Activated CD8-positive, alpha-beta memory T cell treated with anti-CD3 and anti-CD28 coated beads for 36 hours (primary cell): ENCODE measurements around the gene SSTR5. TPM values are rescaled to one million over a fixed set of nuclear protein-coding genes. Genes with fewer than 3 reads are reported as not detected.

Source experiments
- CTCF ChIA-PET: fragments of 350-600 bp; sonication (Branson Sonifier 250); formaldehyde crosslinking; loops from one replicate; lab custom pipeline; 2021; ENCODE audit warnings: antibody characterized with exemption; lab: Charles Lee
- POLR2A ChIA-PET: fragments of 350-600 bp; sonication (Branson Sonifier 250); formaldehyde crosslinking; loops from one replicate; lab custom pipeline; 2021; ENCODE audit warnings: antibody characterized with exemption; lab: Charles Lee
- total RNA-seq, 2 experiments: library from RNA; stranded (reverse); gene quantifications; one replicate each; pipeline ENCODE4 v1.2.3, GENCODE V29; 2021

SSTR5 gene
- total RNA-seq, 2 experiments from 2014 or later = not detected

DNA sequence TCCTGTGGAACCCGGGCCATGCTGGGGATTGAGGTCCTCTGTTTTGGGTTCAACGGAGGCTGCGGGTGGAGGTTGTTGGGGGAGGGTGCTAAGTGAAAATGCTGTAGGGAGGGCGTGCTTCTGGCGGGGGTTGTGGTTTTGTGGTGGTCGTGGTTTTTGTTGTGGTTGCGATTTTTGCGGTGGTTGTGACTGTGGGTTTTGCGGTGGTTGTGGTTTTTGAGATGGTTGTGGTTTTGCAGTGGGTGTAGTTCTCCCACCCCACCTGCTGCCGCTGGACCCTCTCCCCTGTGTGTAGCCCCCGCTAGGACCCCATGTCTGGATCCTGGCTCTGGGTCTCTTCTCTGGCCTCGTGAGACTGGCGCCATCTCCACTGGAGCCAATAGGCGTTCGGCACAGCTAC lies 4.9 kb upstream of the SSTR5 start:
- POLR2A ChIA-PET = no interaction called here

DNA sequence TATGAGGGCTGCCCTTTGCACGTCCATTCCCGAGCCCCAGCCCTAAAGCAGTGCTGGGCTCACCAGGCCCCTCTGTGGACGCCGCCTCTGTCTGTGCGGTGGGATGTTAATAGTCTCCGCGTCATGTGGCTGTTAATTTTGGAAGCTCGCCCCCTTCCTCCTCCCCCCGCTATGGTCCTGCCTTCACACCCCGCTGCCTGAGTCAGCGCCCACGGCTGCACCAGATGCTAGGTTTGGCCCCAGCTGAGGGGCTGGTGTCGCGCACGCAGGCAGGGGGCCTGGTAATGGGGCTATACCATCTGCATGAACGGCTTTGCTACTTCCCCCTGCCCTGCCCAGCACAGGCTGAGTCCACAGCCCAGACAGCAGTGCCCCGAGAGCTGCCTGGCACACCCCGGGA lies 4.1 kb upstream of the SSTR5 start:
- ChIA-PET POLR2A (no interaction called here), CTCF (interaction anchor here (0.7 to 0.8 kb wide), 2 partner anchors 13 to 245 kb away, joined by 3 to 4 read pairs; no protein-coding TSS in a partner anchor)

More for the DNA sequence above, 4.9 kb upstream of the SSTR5 start:
- CTCF ChIA-PET = no interaction called here

DNA sequence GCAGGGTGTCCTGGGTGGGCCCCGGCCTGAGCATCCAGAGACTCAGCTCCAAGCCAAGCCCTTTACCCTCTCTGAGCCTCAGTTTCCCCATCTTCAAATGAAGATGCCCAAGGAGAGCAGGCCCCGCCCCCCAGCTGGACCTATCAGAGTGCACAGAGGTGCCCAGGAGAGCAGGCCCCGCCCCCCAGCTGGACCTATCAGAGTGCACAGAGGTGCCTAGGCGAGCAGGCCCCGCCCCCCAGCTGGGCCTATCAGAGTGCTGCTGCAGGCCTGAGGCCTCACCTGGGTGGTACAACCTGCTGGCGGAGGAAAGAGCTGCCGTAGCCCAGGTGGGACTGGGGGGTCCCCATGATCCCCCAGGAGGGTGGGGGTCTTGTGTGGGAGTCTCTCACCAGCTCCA lies 3.4 kb upstream of the SSTR5 start:
- CTCF ChIA-PET = interaction anchor here (0.7 to 0.8 kb wide), 2 partner anchors 14 to 246 kb away, joined by 3 to 4 read pairs; no protein-coding TSS in a partner anchor
- POLR2A ChIA-PET = no interaction called here

DNA sequence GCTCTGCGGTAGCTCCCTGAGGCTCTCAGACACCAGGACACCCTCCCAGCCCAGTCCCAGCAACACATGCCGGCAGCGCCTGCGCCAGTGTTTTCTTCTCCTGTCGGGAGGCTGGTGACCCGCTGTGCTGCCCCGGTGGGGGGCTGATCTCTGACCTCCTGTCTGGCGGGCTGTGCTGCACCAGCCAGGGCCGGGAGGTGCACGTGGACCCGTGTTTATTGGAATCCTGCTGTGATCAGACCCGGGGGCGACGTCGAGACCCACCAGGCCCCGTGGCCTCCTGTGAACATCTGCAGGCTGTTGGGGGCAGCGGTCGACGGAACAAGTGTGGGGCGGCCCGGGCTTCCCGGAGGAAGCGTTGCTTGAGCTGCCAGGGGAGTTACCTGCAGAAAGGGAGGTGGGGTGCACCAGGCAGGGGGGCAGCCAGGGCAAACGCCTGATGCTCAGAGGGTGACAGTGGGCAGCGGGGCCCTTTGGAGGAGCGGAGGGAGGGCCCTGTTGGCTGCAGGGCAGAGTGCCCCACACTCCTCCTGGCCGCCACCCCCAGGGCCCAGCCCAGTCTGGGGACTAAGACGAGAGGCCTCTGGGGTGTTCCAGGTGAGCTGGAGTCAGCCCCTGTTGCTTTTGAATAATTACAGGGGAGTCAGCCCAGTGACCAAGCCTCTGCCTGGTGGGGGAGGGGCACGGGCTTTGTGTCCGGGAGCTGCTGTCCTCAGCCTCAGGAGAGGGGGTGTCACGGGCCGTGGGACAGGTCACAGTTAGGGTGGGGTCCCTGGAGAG lies 2.3 kb upstream of the SSTR5 start:
- CTCF ChIA-PET = interaction anchor here (0.6 kb wide), 1 partner anchor 343 kb away, joined by 5 read pairs; no protein-coding TSS in a partner anchor
- POLR2A ChIA-PET = no interaction called here

DNA sequence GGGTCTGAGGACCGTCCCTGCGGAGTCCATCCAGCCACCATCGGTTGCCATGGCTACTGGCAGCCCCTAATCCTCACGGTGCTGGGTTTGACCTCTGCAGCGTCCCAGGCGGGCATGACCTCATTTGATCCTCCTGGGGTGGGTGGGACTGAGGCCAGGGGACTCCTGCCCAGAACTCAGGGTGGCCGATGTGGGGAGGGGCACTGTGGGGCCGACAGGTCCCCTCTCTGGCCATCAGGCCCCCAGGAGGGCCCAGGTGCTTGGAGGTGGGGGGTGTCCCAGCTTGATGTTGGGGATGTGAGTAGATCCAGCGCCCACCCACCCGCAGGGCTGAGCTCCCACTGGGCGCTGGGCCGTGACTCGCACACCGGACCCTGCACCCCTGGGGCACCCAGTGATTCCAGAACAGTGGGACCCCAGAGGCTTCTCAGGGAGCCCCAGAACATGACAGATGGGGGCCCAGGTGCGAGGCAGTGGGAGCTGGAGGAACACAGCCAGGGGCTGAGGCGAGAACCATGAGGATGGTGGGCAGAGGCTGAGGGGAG lies 1.6 kb upstream of the SSTR5 start:
- POLR2A ChIA-PET = no interaction called here
- CTCF ChIA-PET = no interaction called here

- ChIA-PET POLR2A (no interaction called here), CTCF (no interaction called here)
These were observed 854 bp upstream of the SSTR5 start for GRCh38 chr16:1071561-1072225.

- ChIA-PET CTCF (no interaction called here), POLR2A (no interaction called here)
These were observed 663 bp downstream of the SSTR5 start for GRCh38 chr16:1073262-1073558.

DNA sequence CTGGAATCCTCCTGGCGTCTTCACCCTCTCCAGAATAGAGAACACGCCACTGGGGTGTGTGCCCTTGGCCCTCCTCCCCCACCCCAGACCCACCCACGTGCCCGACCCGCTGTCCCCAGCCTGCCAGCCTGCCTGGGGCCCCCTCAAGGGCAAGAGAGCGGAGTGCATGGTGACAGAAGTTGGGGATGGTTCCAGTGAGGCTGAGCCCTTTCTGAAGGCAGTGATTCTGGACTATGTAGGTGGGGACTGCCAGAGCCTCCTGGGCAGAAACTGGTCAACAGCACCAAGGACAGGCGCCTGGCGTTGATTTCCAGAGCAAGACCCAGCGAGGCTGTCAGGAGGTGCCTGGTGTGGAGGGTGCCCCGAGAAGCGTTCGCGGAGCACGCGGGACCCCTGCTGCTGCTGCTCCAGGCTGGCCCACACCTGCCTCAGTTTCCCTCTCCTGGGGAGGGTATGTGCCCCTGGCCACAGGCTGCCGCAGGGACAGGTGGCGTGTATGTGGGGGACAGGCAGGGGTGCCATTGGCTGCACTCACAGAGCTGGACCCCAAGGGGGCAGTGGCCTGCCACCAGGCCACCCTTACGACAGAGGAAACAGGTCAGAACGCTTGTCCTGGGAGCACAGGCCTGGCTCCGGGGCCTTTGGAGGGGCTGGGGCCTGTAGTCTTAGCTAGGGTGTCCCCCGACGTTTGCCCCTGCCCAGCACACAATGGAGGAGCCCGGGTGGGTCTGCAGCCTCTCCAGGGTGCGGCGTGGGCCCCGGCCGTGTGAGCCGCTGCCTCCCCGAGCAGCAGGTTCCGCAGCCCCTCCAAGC lies 1.2 kb downstream of the SSTR5 start:
- ChIA-PET POLR2A (no interaction called here), CTCF (no interaction called here)

GRCh38 chr16:1074379-1074649 lies 1.8 kb downstream of the SSTR5 start:
- ChIA-PET POLR2A (no interaction called here), CTCF (no interaction called here)

DNA sequence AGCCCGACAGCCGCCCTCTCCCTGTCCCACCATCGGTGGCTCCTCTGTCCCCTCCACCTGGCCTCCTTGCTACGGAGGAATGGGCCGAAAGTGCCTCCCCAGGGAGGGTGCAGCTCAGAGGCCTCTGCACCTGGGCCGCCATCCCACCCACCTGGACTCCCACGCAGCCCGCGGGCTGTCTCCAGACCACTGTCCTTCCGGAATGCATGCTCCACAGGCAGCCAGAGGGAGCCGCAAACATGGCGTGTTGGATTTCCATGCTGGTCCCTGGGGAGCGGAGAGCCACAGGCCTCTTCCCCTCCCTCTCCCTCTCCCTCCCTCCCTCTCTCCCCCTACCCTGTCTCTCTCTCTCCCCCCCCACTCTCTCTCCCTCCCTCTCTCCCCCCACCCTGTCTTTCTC lies 3.0 kb downstream of the SSTR5 start:
- CTCF ChIA-PET = no interaction called here
- POLR2A ChIA-PET = no interaction called here

- ChIA-PET CTCF (no interaction called here), POLR2A (no interaction called here)
These were observed 4.4 kb downstream of the SSTR5 start for GRCh38 chr16:1076801-1077576.

GRCh38 chr16:1077877-1078578 lies 5.5 kb downstream of the SSTR5 start:
- ChIA-PET POLR2A (no interaction called here), CTCF (no interaction called here)

DNA sequence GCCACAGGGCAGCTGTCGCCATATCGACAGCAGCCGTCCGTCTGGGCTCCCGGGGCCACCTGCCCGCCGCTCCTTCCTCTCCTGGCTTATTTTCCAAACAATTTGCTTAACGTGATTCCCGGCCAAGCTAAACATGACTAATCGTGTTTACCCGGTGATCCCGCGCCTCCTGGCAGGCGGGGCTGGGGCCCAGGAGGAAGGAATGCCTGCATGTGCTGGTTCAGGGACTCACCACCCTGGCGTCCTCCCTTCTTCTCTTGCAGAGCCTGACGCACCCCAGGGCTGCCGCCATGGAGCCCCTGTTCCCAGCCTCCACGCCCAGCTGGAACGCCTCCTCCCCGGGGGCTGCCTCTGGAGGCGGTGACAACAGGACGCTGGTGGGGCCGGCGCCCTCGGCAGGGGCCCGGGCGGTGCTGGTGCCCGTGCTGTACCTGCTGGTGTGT lies 6.1 kb downstream of the SSTR5 start:
- ChIA-PET CTCF (no interaction called here), POLR2A (no interaction called here)

- CTCF ChIA-PET = no interaction called here
- POLR2A ChIA-PET = no interaction called here
These were observed 6.8 kb downstream of the SSTR5 start for GRCh38 chr16:1079341-1079740.

GRCh38 chr16:1079786-1080525 lies 7.4 kb downstream of the SSTR5 start:
- CTCF ChIA-PET = no interaction called here
- POLR2A ChIA-PET = no interaction called here

DNA sequence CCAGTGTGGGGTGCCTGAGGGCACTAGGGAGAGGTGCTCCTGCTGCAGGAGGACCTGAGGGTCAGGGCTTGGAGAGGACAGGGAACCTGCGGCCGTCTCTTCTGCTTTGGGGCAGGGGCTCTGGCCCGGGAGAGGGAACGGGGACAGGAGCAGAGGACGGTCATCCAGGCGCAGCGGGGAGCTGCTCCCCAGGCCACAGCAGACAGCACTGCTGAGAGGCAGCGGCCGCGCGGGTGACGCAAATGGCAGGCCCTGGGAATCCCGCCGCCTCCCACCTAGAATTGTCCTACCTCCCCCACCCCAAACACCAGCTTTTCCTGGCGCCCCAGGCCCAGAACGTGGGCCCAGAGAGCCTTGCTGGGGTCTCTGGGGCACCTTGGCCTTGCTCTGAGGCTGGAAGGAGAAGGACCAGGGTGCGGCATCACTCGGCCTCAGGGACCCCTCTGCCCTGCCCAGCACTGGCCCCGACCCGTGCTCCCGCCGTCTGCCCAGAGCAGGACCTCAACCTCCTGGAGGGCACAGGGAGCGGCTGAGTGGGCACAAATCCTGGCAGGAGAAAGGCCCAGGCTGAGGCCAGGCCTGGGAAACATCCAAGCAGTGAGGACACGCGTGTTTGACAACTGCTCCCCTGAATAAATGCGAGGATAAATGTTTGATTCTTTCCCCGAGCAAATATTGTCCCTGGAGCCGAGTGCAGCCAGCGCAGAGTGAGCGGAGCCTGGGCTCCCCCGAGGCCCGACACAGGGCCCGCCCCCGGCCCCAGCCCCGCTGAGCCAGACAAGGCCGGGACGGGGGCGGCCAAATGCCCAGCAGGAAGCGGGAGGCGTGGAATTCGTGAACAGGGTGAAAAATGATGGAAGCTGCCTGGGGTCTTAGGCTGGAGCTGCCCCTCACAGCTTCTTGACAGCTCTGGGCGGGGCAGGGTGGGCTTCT lies 8.5 kb downstream of the SSTR5 start:
- CTCF ChIA-PET = no interaction called here
- POLR2A ChIA-PET = no interaction called here

- CTCF ChIA-PET = no interaction called here
- POLR2A ChIA-PET = no interaction called here
These were observed 9.3 kb downstream of the SSTR5 start for GRCh38 chr16:1081734-1082265.
